Right lobe of liver (tissue), 4 donors: ENCODE results near the gene MTREX.

ENCODE experiments used
- POLR2A ChIP-seq: fragments of 450-650 bp; IDR thresholded peaks from one replicate; pipeline ENCODE4 v1.6.1; 2017; ENCODE audit warnings: antibody characterized with exemption, mild to moderate bottlenecking
- TF ChIP-seq, protein P1 (sequence below), 4 donors: fragments of 200-600 bp in 3 of 4; fragments of 450-650 bp in 1 of 4; IDR thresholded peaks; one replicate each; pipeline versions ENCODE4 v1.5.1 to v1.8.0; 2016 to 2022; ENCODE audit warnings: antibody characterized with exemption in 4 of 4, mild to moderate bottlenecking in 2 of 4
- donor health status: DM: no; HTN: no; CAD: no.
- donor health status: DM: no; HTN: no; CAD: no.
- donor health status: DM: no; HTN: yes; CAD: no.

DNA sequence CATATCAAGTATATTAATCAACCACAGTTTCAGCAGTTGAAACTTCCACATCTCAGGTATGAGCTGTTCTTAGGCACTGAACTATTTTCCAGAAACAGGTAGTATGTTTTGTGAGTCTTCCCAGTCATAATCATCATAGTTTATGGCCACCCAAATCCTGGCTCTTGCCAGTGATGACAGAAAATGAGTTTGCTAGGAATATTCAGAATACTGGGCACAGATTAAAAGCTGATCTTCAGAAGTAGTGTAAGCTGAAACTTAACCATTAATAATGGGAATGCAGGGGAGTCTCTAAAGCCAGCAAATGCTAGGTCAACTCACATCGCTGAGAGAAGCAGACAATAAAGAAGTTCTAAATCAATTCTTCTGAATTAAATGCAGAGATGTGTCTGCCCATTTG, 162.5 kb downstream of the MTREX start:
- no peak for TF ChIP-seq POLR2A
- TF ChIP-seq, protein P1, sequence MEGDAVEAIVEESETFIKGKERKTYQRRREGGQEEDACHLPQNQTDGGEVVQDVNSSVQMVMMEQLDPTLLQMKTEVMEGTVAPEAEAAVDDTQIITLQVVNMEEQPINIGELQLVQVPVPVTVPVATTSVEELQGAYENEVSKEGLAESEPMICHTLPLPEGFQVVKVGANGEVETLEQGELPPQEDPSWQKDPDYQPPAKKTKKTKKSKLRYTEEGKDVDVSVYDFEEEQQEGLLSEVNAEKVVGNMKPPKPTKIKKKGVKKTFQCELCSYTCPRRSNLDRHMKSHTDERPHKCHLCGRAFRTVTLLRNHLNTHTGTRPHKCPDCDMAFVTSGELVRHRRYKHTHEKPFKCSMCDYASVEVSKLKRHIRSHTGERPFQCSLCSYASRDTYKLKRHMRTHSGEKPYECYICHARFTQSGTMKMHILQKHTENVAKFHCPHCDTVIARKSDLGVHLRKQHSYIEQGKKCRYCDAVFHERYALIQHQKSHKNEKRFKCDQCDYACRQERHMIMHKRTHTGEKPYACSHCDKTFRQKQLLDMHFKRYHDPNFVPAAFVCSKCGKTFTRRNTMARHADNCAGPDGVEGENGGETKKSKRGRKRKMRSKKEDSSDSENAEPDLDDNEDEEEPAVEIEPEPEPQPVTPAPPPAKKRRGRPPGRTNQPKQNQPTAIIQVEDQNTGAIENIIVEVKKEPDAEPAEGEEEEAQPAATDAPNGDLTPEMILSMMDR (IDR thresholded peaks at IDR 0.05): no peak
